HepG2 (cell line): ENCODE results near the gene ST3GAL5. TPM values are rescaled to one million over a fixed set of nuclear protein-coding genes. Genes with fewer than 3 reads are reported as not detected.
A peak's percentile ranks its signal among the peaks of the same experiment; 100 is the strongest.

Experiments used
- ARNTL ChIP-seq: sonication (generic); formaldehyde crosslinking; IDR thresholded peaks from 2 replicates; pipeline ENCODE4 v1.4.0; 2020; ENCODE audit warnings: mild to moderate bottlenecking, missing genetic modification reagents
- CSRNP1 ChIP-seq: sonication (generic); formaldehyde crosslinking; IDR thresholded peaks from 2 replicates; pipeline ENCODE4 v1.8.1; 2023; ENCODE audit warnings: mild to moderate bottlenecking, missing genetic modification reagents
- ELF1 ChIP-seq: sonication (generic); formaldehyde crosslinking; IDR thresholded peaks from 2 replicates; pipeline ENCODE4 v1.4.0; 2020; ENCODE audit warnings: missing genetic modification reagents
- KDM5B ChIP-seq: sonication (generic); formaldehyde crosslinking; IDR thresholded peaks from 2 replicates; pipeline ENCODE4 v1.4.0; 2020; ENCODE audit warnings: missing genetic modification reagents, mild to moderate bottlenecking, borderline replicate concordance
- MNT ChIP-seq: fragments of 450-650 bp; IDR thresholded peaks from 2 replicates; pipeline ENCODE4 v1.6.1; 2016
- NKX3-1 ChIP-seq: sonication (generic); formaldehyde crosslinking; IDR thresholded peaks from 2 replicates; pipeline ENCODE4 v1.5.0; 2020; ENCODE audit warnings: missing genetic modification reagents
- NR2F1 ChIP-seq, 2 experiments: fragments of 450-650 bp in 1 of 2; formaldehyde crosslinking in 1 of 2; IDR thresholded peaks; 2 replicates each; pipeline versions ENCODE4 v1.5.0 to v1.6.1; 2016 to 2020; ENCODE audit warnings: mild to moderate bottlenecking in 1 of 2, missing compliant biosample characterization in 1 of 2, missing genetic modification reagents in 1 of 2, moderate library complexity in 1 of 2
- RELA ChIP-seq: sonication (generic); formaldehyde crosslinking; IDR thresholded peaks from 2 replicates; pipeline ENCODE4 v1.4.0; 2020; ENCODE audit warnings: missing genetic modification reagents
- RFX3 ChIP-seq: IDR thresholded peaks from 2 replicates; pipeline ENCODE4 v1.6.1; 2016; ENCODE audit warnings: missing biosample characterization, missing genetic modification reagents
- RFXANK ChIP-seq: IDR thresholded peaks from 2 replicates; pipeline ENCODE4 v1.6.1; 2016
- TBP ChIP-seq: sonication (generic); formaldehyde crosslinking; IDR thresholded peaks from 2 replicates; pipeline ENCODE4 v1.5.0; 2020; ENCODE audit warnings: missing genetic modification reagents
- ZBTB46 ChIP-seq: sonication (generic); formaldehyde crosslinking; IDR thresholded peaks from 2 replicates; pipeline ENCODE4 v1.4.0; 2020; ENCODE audit warnings: mild to moderate bottlenecking, missing genetic modification reagents, borderline replicate concordance
- polyA plus RNA-seq, 8 experiments: library from polyadenylated mRNA; depleted of rRNA in 3 of 8; stranded (reverse) in 7 of 8; unstranded in 1 of 8; fragments of >200 nt; fragmentation: Illumina TruSeq in 4 of 8; extraction: Trizol in 4 of 8; gene quantifications; 2 replicates each; pipeline versions ENCODE4 v1.2.1 to v1.2.3, GENCODE V29; 2011 to 2016; ENCODE audit warnings: low read depth in 4 of 8, missing spikeins in 1 of 8, mixed read lengths in 1 of 8; ENCODE audit not compliant: insufficient read depth in 1 of 8
- total RNA-seq, 5 experiments: library from RNA; depleted of rRNA; stranded (reverse); fragments of >200 nt; fragmentation: Illumina TruSeq; extraction: Trizol; gene quantifications; 2 replicates each; pipeline ENCODE4 v1.2.3, GENCODE V29; 2016; ENCODE audit warnings: low read depth in 1 of 5
- TF ChIP-seq, protein P1 (sequence below): sonication (generic); formaldehyde crosslinking; IDR thresholded peaks from 2 replicates; pipeline ENCODE4 v1.5.0; 2020; ENCODE audit warnings: missing genetic modification reagents
- TF ChIP-seq, protein P2 (sequence below): sonication (generic); formaldehyde crosslinking; conservative IDR thresholded peaks from 2 replicates; pipeline ENCODE4 v1.8.0; 2022; ENCODE audit warnings: missing genetic modification reagents
- TF ChIP-seq, protein P3 (sequence below): IDR thresholded peaks from 2 replicates; pipeline ENCODE4 v1.6.1; 2016; ENCODE audit warnings: missing genetic modification reagents, missing compliant biosample characterization

Gene ST3GAL5
- total and polyA plus RNA-seq, 2 of the 13 experiments (the other 11 are each of a cell fraction or from before 2014, with no cell fraction given), result 1.3 to 2.0 TPM

DNA sequence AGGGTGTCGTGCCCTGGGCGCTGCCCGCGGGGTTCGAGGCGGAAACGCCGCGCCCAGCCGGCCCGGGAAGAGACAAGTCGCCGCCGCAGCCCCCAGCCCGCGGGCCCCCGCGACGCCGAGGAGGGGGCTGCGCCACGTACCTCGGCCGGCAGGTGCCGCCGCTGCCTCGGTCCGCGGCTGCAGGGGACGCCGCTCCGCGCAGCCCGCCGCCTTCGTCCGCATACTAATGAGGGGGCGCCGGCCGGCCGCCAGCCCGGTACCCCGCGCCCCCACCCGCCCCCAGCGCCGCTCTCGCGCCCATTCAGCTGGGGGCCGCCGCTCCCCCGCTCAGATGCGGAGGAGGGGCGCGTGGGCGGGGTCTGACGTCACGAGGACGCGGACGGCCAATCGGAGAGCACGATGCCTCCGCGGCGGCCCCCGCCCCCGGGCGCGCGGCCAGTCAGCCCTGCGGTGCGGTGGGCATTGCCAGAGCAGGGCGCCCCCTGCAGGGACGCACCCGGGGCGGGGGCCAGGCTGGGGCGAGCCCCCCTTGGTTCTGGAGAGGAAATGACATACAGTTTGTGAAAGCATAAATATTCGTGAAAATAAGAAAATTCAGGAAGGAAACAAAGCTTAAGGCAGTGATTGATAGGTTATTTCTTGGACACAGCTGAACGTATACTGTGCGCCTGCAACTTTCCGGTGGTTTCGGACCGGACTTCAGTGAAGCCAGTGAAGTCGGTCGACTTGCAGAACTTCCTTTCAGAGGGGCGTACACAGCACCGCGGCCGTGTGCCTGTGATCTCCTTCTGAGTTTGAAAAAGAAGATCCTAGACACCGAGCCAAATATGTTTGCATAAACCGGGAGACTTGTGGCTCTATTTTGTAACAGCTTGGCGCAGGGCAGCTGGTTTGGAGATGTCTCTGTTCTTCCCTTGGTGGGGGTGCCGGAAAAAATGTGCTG lies at the start of gene ST3GAL5 (continued):
- TF ChIP-seq NKX3-1 (CRISPR knock-in tag) (0 out of 2 replicates have a peak, but pooled peaks have one; percentile 31), TBP (CRISPR knock-in tag) (0 out of 2 replicates have a peak, but pooled peaks have one; percentile 38), RELA (CRISPR knock-in tag) (no peak), NR2F1 (CRISPR knock-in tag; IDR thresholded peaks at IDR 0.05) (no peak), ZBTB46 (CRISPR knock-in tag) (no peak), ARNTL (CRISPR knock-in tag) (0 out of 2 replicates have a peak, but pooled peaks have one; percentile 57), MNT (no peak), ELF1 (no peak), RFX3 (CRISPR knock-in tag) (no peak), RFXANK (CRISPR knock-in tag) (no peak), CSRNP1 (CRISPR knock-in tag) (0 out of 2 replicates have a peak, but pooled peaks have one; percentile 32), KDM5B (CRISPR knock-in tag) (peak; percentile 26; the same call in 1 of the 2 replicates)
- TF ChIP-seq, protein P1, sequence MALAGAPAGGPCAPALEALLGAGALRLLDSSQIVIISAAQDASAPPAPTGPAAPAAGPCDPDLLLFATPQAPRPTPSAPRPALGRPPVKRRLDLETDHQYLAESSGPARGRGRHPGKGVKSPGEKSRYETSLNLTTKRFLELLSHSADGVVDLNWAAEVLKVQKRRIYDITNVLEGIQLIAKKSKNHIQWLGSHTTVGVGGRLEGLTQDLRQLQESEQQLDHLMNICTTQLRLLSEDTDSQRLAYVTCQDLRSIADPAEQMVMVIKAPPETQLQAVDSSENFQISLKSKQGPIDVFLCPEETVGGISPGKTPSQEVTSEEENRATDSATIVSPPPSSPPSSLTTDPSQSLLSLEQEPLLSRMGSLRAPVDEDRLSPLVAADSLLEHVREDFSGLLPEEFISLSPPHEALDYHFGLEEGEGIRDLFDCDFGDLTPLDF (CRISPR knock-in tag), result peak; percentile 70; the same call in 1 of the 2 replicates
- TF ChIP-seq, protein P2, sequence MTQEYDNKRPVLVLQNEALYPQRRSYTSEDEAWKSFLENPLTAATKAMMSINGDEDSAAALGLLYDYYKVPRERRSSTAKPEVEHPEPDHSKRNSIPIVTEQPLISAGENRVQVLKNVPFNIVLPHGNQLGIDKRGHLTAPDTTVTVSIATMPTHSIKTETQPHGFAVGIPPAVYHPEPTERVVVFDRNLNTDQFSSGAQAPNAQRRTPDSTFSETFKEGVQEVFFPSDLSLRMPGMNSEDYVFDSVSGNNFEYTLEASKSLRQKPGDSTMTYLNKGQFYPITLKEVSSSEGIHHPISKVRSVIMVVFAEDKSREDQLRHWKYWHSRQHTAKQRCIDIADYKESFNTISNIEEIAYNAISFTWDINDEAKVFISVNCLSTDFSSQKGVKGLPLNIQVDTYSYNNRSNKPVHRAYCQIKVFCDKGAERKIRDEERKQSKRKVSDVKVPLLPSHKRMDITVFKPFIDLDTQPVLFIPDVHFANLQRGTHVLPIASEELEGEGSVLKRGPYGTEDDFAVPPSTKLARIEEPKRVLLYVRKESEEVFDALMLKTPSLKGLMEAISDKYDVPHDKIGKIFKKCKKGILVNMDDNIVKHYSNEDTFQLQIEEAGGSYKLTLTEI, result no peak
- TF ChIP-seq, protein P3, sequence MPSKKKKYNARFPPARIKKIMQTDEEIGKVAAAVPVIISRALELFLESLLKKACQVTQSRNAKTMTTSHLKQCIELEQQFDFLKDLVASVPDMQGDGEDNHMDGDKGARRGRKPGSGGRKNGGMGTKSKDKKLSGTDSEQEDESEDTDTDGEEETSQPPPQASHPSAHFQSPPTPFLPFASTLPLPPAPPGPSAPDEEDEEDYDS (CRISPR knock-in tag), result peak; percentile 33; the same call in 1 of the 2 replicates
